Cardiac muscle cell (in vitro differentiated cells and primary cell): Measurements from ENCODE around the gene FLRT1. TPM values are rescaled to one million over a fixed set of nuclear protein-coding genes. Genes with fewer than 3 reads are reported as not detected.

ENCODE experiments used
- DNase-seq, 2 donors: peaks; one replicate each; pipeline versions ENCODE4 v3.0.0 to v3.0.0-alpha.2; 2010 to 2017; ENCODE audit warnings: low read depth in 1 of 2, low spot score in 1 of 2
- H3K27ac ChIP-seq: fragments of 200-600 bp; sonication (generic); 2 replicates; pipeline ENCODE4 v1.5.1; 2016
- H3K27me3 ChIP-seq: fragments of 200-600 bp; sonication (generic); 2 replicates; pipeline ENCODE4 v1.6.0; 2016; ENCODE audit warnings: control low read depth
- H3K36me3 ChIP-seq: fragments of 200-600 bp; sonication (generic); 2 replicates; pipeline ENCODE4 v1.5.1; 2016; ENCODE audit warnings: control low read depth
- H3K4me1 ChIP-seq: fragments of 200-600 bp; sonication (generic); 2 replicates; pipeline ENCODE4 v1.8.1; 2017; ENCODE audit warnings: low read depth, mild to moderate bottlenecking, mixed run types
- H3K4me3 ChIP-seq: fragments of 200-600 bp; sonication (generic); 2 replicates; pipeline ENCODE4 v1.5.1; 2016; ENCODE audit warnings: mild to moderate bottlenecking
- H3K9me3 ChIP-seq: fragments of 200-600 bp; sonication (generic); 2 replicates; pipeline ENCODE4 v1.5.1; 2017; ENCODE audit warnings: low read depth, mild to moderate bottlenecking, control low read depth
- CTCF ChIP-seq: IDR thresholded peaks from 2 replicates; pipeline ENCODE4 v1.5.1; 2012; ENCODE audit warnings: low read depth, mild to moderate bottlenecking, low read length
- polyA plus RNA-seq: library from polyadenylated mRNA; unstranded; fragments of >200 nt; fragmentation: Nextera tagmentation; extraction: Ambion mirVana; gene quantifications from 2 replicates; pipeline ENCODE4 v1.2.1, GENCODE V29; 2016
- total RNA-seq: library from RNA; depleted of rRNA; stranded (reverse); fragments of >200 nt; gene quantifications from 2 replicates; pipeline ENCODE4 v1.2.3, GENCODE V29; 2016

The FLRT1 gene
- total and polyA plus RNA-seq, 2 experiments from 2014 or later, result 0.69 to 2.9 TPM

DNA sequence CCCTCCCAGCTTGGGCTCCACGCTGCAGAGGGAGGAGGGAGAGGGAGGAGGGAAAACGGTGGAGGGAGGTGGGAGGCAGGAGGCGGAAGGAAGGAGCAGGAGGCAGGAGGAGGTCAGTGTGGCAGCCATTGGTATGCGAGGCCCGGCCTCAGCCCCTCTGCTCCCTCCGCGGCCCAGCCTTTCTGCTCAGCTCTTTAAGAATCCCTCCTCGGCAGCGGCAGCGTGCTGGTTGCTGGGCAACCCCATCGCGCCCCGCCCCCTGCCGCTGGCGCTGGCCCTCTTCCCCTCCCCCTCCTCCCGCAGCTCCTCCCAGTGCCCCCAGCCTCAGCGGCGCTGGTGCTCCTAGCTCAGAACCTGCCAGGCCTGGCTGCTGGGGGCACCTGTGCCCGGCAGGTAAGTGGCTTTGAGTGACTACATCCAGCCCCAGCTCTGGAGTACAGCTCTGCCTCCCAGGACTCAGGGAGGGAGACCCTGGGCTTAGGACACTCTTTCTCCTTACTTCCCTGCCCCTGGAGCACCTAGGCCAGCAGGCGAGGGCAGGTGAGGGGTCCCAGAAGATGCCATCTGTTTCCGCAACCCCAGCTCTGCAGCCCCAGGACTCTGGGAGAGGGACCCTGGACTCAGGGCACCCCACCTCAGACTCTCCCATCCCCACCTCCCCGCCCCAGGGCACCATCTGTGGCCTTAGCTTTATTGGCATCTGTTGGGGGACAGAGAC, 7.2 kb upstream of the FLRT1 start:
- H3K27ac ChIP-seq, result no peak overlapping the region
- DNase-seq, result peak; percentile 55 to 89
- no peaks in the 10 kb centered on the region for H3K36me3 ChIP-seq
- H3K4me1 ChIP-seq, result peaks cover 11% of the 10 kb centered on the region
- no peaks in the 10 kb centered on the region for H3K9me3 ChIP-seq
- no peak for TF ChIP-seq CTCF
- peaks cover 11% of the 10 kb centered on the region for H3K27me3 ChIP-seq
- no peak overlapping the region for H3K4me3 ChIP-seq

GRCh38 chr11:64029773-64030172, 6.0 kb upstream of the FLRT1 start:
- Histone ChIP-seq H3K4me3 (no peak overlapping the region), H3K4me1 (peaks cover 11% of the 10 kb centered on the region), H3K36me3 (no peaks in the 10 kb centered on the region), H3K27ac (no peak overlapping the region), H3K9me3 (no peaks in the 10 kb centered on the region), H3K27me3 (peaks cover 23% of the 10 kb centered on the region)
- no peak for TF ChIP-seq CTCF
- DNase-seq, result no peak

DNA sequence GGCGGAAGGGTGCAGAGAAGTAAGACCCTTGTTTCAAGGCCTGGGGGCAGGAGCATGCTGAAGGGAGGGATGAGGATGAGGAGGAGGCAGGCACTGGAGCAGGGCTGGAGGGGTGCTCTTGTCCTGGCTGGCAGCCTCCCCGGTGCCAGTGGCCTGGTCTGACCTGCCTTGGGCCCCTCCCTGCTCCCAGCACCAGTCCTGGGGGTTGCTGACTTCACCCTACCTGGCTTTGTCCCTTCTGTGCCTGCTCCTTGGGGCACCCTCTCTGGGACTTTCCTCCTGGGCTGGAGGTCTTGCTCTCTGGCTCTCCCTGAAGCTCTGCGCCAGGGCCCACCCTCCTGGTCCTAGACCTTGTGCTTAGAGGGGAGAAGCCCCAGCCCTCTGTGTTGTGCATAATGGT, 4.7 kb upstream of the FLRT1 start:
- Histone ChIP-seq H3K36me3 (no peaks in the 10 kb centered on the region), H3K27ac (no peak overlapping the region), H3K9me3 (no peaks in the 10 kb centered on the region), H3K27me3 (peaks cover 32% of the 10 kb centered on the region), H3K4me3 (no peak overlapping the region), H3K4me1 (peaks cover 7% of the 10 kb centered on the region)
- DNase-seq, result no peak
- no peak for TF ChIP-seq CTCF

DNA sequence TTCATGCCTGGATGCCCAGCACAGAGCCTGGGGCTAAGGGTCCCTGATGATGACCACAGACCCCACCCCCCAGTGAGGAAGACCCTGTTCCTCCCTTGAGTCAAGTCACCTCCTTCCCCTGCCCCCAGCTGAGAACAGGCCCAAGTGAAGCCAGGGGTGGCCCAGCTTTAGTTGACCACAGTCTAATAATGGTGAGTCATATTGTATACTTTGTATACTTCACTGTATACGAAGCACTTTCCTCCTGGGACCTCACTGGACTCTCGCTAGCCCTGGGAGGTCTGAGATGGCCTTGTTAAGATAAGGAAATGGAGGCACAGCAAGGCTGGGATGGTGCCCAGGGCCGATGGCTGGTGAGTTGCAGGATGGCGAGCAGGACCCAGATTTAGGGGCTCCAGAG, 3.7 kb upstream of the FLRT1 start:
- H3K27me3 ChIP-seq, result peaks cover 43% of the 10 kb centered on the region
- TF ChIP-seq CTCF, result no peak
- no peak overlapping the region for H3K4me3 ChIP-seq
- peak in 1 of 2 donors; percentile 14 for DNase-seq
- no peak overlapping the region for H3K27ac ChIP-seq
- no peaks in the 10 kb centered on the region for H3K9me3 ChIP-seq
- H3K4me1 ChIP-seq, result peaks cover 12% of the 10 kb centered on the region
- no peaks in the 10 kb centered on the region for H3K36me3 ChIP-seq

GRCh38 chr11:64034411-64034811, 1.3 kb upstream of the FLRT1 start:
- Histone ChIP-seq H3K4me3 (no peak overlapping the region), H3K27ac (no peak overlapping the region), H3K9me3 (no peaks in the 10 kb centered on the region), H3K27me3 (peaks cover 66% of the 10 kb centered on the region), H3K4me1 (peaks cover 10% of the 10 kb centered on the region), H3K36me3 (no peaks in the 10 kb centered on the region)
- TF ChIP-seq CTCF, result no peak
- no peak for DNase-seq
